ENCODE measurements around the gene UEVLD. TPM values are rescaled to one million over a fixed set of nuclear protein-coding genes. Genes with fewer than 3 reads are reported as not detected.

The UEVLD gene
- total RNA-seq, 4 donors from 2014 or later = 11.8 to 37.3 (median 28.0) TPM

DNA sequence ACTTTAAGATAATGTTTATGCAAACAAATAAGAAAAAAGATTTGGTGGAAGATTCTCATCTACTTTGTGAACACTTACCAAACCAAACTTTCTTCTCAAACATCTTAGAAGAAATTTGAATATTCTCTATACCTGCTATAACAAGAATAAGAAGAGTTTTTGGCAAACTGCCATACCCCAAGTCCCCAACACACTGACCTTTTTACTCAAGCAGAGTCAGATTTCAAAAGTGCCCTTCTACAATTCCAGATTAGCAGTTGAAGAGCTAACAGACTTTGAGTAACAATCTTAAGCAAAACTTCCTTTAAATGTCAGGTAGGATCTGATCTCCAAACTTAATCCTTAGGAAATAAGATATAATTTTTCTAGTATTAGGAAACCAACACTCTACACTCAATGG lies 95.6 kb downstream of the UEVLD start:
- no peaks in the 10 kb centered on the region for H3K36me3 ChIP-seq
- H3K4me1 ChIP-seq = no peaks in the 10 kb centered on the region
- no peak overlapping the region for H3K27ac ChIP-seq
- no peaks in the 10 kb centered on the region for H3K27me3 ChIP-seq
- DNase-seq = no peak
- H3K4me3 ChIP-seq = no peak overlapping the region
- TF ChIP-seq, protein P1, sequence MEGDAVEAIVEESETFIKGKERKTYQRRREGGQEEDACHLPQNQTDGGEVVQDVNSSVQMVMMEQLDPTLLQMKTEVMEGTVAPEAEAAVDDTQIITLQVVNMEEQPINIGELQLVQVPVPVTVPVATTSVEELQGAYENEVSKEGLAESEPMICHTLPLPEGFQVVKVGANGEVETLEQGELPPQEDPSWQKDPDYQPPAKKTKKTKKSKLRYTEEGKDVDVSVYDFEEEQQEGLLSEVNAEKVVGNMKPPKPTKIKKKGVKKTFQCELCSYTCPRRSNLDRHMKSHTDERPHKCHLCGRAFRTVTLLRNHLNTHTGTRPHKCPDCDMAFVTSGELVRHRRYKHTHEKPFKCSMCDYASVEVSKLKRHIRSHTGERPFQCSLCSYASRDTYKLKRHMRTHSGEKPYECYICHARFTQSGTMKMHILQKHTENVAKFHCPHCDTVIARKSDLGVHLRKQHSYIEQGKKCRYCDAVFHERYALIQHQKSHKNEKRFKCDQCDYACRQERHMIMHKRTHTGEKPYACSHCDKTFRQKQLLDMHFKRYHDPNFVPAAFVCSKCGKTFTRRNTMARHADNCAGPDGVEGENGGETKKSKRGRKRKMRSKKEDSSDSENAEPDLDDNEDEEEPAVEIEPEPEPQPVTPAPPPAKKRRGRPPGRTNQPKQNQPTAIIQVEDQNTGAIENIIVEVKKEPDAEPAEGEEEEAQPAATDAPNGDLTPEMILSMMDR (IDR thresholded peaks at IDR 0.05) = no peak
- TF ChIP-seq POLR2A (IDR thresholded peaks at IDR 0.05) = no peak
- no peaks in the 10 kb centered on the region for H3K9me3 ChIP-seq
- intact Hi-C loops (cut with DNase I; ENCODE audit: low total_unique reads) = no loop called here

DNA sequence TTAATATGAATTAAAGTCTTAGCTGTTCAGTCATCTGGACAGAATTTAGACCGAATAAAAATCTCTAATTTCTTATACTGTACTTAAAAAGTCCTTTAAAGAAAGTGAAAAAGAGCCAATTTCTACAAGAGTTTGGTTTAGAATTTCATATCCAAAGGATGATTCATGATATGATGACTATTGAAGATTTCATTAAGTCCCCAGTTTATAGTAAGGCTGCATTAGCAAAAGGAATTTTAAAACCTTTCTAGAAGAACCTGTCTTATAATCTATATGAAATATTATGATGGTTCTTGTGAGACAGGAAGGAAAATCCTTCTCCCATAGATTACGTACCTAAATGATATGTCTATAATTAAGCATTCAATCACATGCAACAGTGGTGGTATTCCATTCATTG lies 96.6 kb downstream of the UEVLD start:
- no peaks in the 10 kb centered on the region for H3K4me1 ChIP-seq
- no peak overlapping the region for H3K27ac ChIP-seq
- H3K4me3 ChIP-seq = no peak overlapping the region
- no peak for DNase-seq
- TF ChIP-seq, protein P1 (IDR thresholded peaks at IDR 0.05) = no peak
- TF ChIP-seq POLR2A (IDR thresholded peaks at IDR 0.05) = no peak
- no peaks in the 10 kb centered on the region for H3K36me3 ChIP-seq
- no peaks in the 10 kb centered on the region for H3K27me3 ChIP-seq
- H3K9me3 ChIP-seq = no peaks in the 10 kb centered on the region
- intact Hi-C loops (cut with DNase I; ENCODE audit: low total_unique reads) = no loop called here

DNA sequence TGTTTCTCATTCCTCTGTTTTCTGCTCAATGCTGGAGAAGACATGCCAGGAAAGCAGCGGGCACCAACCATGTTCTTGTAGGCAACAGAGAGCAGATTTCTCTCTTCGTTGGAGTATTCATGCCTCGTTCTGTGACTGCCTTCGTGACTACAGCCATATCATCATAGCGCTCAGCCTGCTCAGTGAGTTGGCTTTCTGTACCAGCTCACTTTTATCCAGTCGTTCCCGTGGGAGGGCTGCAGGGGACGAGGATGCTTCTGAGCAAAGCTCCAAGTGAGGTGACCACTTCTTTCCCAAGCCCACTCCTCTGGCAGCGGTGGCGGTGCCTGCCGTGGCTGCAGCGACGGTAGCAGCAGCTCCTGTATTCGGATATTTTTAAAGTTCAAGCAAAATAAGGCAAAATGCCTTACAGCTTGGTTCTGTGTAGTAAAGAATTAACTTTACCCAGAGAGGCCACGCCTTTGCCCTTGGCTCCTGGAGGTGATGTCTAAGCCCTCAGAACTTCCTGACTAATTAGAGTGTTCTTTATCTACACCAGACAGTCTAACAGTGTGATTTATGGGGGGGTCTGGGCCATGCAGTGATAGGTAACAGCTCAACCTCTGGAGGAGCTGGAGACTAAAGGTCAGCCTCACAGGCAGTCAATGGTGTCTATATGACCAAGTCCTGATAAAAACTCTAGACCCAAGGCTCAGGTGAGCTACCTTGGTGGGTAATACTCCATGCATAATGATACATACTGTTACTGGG lies 97.6 kb downstream of the UEVLD start:
- Histone ChIP-seq H3K27me3 (no peaks in the 10 kb centered on the region), H3K9me3 (no peaks in the 10 kb centered on the region), H3K4me1 (no peaks in the 10 kb centered on the region), H3K27ac (no peak overlapping the region), H3K36me3 (no peaks in the 10 kb centered on the region), H3K4me3 (no peak overlapping the region)
- intact Hi-C loops (cut with DNase I; ENCODE audit: low total_unique reads) = no loop called here
- TF ChIP-seq, protein P1 (IDR thresholded peaks at IDR 0.05) = no peak
- no peak for TF ChIP-seq POLR2A (IDR thresholded peaks at IDR 0.05)
- DNase-seq = no peak

DNA sequence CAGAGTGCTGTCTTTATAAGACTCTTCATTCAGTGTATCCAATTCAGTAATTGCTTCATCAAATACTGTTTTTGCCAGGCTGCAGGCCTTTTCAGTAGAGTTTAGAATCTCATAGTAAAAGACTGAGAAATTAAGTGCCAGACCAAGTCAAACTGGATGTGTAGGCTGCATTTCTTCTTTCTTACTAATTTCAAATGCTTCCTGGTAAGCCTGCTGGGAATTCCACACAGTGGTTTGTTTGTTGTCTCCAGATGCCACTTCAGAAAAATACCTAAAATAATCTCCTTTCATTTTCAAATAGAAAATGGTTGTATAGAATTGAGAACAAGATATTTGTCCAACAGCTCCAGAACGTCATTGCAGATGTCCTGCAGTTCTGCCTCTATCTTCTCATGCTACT lies 98.2 kb downstream of the UEVLD start:
- H3K36me3 ChIP-seq = no peaks in the 10 kb centered on the region
- no peaks in the 10 kb centered on the region for H3K9me3 ChIP-seq
- no peak for DNase-seq
- no peak overlapping the region for H3K27ac ChIP-seq
- no peaks in the 10 kb centered on the region for H3K27me3 ChIP-seq
- intact Hi-C loops (cut with DNase I; ENCODE audit: low total_unique reads) = no loop called here
- no peak for TF ChIP-seq POLR2A (IDR thresholded peaks at IDR 0.05)
- TF ChIP-seq, protein P1 (IDR thresholded peaks at IDR 0.05) = no peak
- no peak overlapping the region for H3K4me3 ChIP-seq
- no peaks in the 10 kb centered on the region for H3K4me1 ChIP-seq

DNA sequence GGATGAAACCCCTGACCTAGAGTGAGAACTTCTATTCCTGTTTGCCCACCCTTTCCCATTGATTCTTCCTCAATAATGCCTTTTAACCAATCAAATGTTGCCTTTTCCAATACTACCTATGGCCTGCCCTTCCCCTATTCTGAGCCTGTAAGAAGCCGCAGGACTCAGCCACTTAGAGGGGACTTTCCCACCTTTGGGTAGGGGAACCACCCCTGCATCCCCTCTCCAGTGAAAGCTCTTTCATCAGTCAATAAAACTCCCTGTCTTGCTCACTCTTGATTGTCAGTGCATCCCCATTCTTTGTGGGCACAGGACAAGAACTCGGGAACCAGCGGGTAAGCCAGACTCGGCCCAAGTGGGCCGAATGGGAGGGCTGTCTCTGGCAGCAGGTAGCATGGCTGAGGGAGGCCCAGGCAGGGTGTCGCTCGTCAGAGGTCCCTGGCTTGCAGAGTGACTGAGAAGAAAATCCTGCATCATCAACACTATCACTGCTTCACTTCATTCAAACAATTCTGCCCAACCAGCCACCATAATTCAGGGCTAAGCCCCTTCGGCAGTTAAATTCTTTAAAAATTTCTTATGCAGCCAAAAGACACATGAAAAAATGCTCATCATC lies 102.5 kb downstream of the UEVLD start:
- no peak for TF ChIP-seq POLR2A (IDR thresholded peaks at IDR 0.05)
- TF ChIP-seq, protein P1 (IDR thresholded peaks at IDR 0.05) = no peak
- DNase-seq = no peak
- Histone ChIP-seq H3K4me3 (no peak overlapping the region), H3K36me3 (no peaks in the 10 kb centered on the region), H3K27me3 (no peaks in the 10 kb centered on the region), H3K4me1 (no peaks in the 10 kb centered on the region), H3K9me3 (no peaks in the 10 kb centered on the region), H3K27ac (no peak overlapping the region)
- intact Hi-C loops (cut with DNase I; ENCODE audit: low total_unique reads) = no loop called here
